ENCODE data around the gene SLC12A9.

Gene SLC12A9

DNA sequence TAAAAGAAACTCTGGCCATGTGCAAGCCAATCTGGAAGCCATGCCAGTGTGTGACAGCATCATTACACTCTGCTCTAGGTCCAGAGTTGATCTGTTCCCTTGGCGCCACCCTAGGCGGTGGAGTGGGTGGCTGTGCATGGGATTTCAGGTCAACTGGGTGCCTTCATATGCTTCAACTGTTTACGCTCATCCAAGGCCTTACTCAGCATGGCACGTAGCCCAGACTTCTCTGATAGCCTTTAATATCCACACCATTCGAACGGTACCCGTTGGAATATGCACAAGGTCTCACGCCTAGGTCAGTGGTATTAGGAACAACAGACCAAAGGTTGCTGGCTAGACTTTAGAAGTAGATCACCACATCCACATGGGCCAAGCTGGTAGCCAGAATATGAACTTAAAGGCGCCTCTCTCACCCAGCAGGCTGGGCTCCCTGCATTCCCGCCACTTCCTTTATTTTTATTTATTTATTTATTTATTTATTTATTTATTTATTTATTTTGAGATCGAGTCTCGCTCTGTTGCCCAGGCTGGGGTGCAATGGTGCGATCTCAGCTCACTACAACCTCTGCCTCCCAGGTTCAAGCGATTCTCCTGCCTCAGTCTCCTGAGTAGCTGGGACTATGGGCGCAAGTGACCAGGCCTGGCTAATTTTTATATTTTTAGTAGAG, 61.8 kb downstream of the SLC12A9 start:
- Histone ChIP-seq H3K36me3 (ENCODE audit: control insufficient read depth, low read length) (no peaks in the 10 kb centered on the region), H3K79me2 (ENCODE audit: control insufficient read depth, low read length) (no peaks in the 10 kb centered on the region), H3K4me1 (ENCODE audit: control insufficient read depth, low read length) (peaks cover 4% of the 10 kb centered on the region), H3K9me3 (ENCODE audit: control insufficient read depth, insufficient read depth, low read length) (no peaks in the 10 kb centered on the region), H3K27ac (ENCODE audit: low read depth, low read length) (no peak overlapping the region), H4K20me1 (ENCODE audit: control insufficient read depth, insufficient read depth, low read depth, low read length) (no peaks in the 10 kb centered on the region), H3K4me3 (ENCODE audit: low read length) (no peak overlapping the region), H3F3A (ENCODE audit: control insufficient read depth, insufficient read depth) (0 out of 2 replicates have a peak, but pooled peaks cover 2% of the 10 kb centered on the region), H3K27me3 (ENCODE audit: control insufficient read depth, low read length) (peaks cover 5% of the 10 kb centered on the region; the same call in 1 of the 2 replicates), H3K9me2 (replicated peaks; ENCODE audit: control insufficient read depth, low read length) (no peaks in the 10 kb centered on the region), H3K4me2 (ENCODE audit: low read length) (no peak overlapping the region)
- no peak for TF ChIP-seq EZH2phosphoT487 (IDR thresholded peaks at IDR 0.05; ENCODE audit: borderline replicate concordance, low read length)
- TF ChIP-seq, protein P1, sequence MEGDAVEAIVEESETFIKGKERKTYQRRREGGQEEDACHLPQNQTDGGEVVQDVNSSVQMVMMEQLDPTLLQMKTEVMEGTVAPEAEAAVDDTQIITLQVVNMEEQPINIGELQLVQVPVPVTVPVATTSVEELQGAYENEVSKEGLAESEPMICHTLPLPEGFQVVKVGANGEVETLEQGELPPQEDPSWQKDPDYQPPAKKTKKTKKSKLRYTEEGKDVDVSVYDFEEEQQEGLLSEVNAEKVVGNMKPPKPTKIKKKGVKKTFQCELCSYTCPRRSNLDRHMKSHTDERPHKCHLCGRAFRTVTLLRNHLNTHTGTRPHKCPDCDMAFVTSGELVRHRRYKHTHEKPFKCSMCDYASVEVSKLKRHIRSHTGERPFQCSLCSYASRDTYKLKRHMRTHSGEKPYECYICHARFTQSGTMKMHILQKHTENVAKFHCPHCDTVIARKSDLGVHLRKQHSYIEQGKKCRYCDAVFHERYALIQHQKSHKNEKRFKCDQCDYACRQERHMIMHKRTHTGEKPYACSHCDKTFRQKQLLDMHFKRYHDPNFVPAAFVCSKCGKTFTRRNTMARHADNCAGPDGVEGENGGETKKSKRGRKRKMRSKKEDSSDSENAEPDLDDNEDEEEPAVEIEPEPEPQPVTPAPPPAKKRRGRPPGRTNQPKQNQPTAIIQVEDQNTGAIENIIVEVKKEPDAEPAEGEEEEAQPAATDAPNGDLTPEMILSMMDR (IDR thresholded peaks at IDR 0.05; ENCODE audit: low read depth, low read length, poor library complexity, severe bottlenecking), result no peak

DNA sequence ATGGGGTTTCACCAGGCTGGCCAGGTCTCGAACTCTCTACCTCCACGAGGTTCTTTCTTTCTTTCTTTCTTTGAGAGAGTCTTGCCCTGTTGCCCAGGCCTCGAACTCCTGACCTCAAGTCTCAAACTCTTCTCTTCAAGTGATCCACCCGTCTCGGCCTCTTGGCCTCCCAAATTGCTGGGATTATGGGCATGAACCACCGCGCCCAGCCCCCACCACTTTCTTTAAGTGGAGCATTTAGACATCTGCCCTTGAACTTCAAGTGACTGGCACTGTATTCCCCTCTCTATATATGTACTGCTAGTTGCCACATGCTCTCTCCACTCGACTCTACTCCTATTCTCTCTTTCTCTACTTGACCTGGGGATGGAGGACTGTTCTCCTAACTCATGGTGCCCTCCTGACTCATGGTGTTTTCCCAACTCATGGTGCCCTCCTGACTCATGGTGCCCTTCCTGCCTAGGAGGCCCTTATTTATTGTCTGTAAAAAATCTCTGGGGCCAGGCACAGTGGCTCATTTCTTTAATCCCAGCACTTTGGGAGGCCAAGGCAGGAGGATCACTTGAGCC, 62.5 kb downstream of the SLC12A9 start:
- TF ChIP-seq, protein P1 (IDR thresholded peaks at IDR 0.05; ENCODE audit: low read depth, low read length, poor library complexity, severe bottlenecking), result no peak
- no peak for TF ChIP-seq EZH2phosphoT487 (IDR thresholded peaks at IDR 0.05; ENCODE audit: borderline replicate concordance, low read length)
- Histone ChIP-seq H3K4me1 (ENCODE audit: control insufficient read depth, low read length) (peaks cover 4% of the 10 kb centered on the region), H3K27ac (ENCODE audit: low read depth, low read length) (no peak overlapping the region), H3K36me3 (ENCODE audit: control insufficient read depth, low read length) (no peaks in the 10 kb centered on the region), H3K9me2 (replicated peaks; ENCODE audit: control insufficient read depth, low read length) (no peaks in the 10 kb centered on the region), H3K27me3 (ENCODE audit: control insufficient read depth, low read length) (peaks cover 6% of the 10 kb centered on the region; the same call in 1 of the 2 replicates), H3K4me2 (ENCODE audit: low read length) (no peak overlapping the region), H3F3A (ENCODE audit: control insufficient read depth, insufficient read depth) (0 out of 2 replicates have a peak, but pooled peaks cover 2% of the 10 kb centered on the region), H4K20me1 (ENCODE audit: control insufficient read depth, insufficient read depth, low read depth, low read length) (no peaks in the 10 kb centered on the region), H3K79me2 (ENCODE audit: control insufficient read depth, low read length) (no peaks in the 10 kb centered on the region), H3K4me3 (ENCODE audit: low read length) (no peak overlapping the region), H3K9me3 (ENCODE audit: control insufficient read depth, insufficient read depth, low read length) (no peaks in the 10 kb centered on the region)
